ENCODE results near the gene MTX1. TPM values are rescaled to one million over a fixed set of nuclear protein-coding genes. Genes with fewer than 3 reads are reported as not detected.
A peak's percentile ranks its signal among the peaks of the same experiment; 100 is the strongest.
"Not testable (repeated sequence)": the region's sequence is repeated elsewhere in the genome, so short reads cannot be mapped to it uniquely, and the experiment has no call there.

Gene MTX1
- polyA plus RNA-seq, 2 donors, result 43.6 to 51.4 TPM

- WGBS, 2 donors, result 70% methylated on average over 7 of the region's 7 CpGs
- H3K4me3 ChIP-seq (ENCODE audit: low read depth in 1 of 2, low read length in 2 of 2); H3K27ac ChIP-seq (ENCODE audit: low read depth in 2 of 2, low read length in 1 of 2): not testable (repeated sequence)
These were observed 3.6 kb downstream of the MTX1 start for GRCh38 chr1:155212051-155212440.

GRCh38 chr1:155214702-155215101, 6.2 kb downstream of the MTX1 start:
- not testable (repeated sequence) for H3K27ac ChIP-seq (ENCODE audit: low read depth in 2 of 2, low read length in 1 of 2); H3K36me3 ChIP-seq (ENCODE audit: control insufficient read depth in 2 of 2, insufficient read depth in 2 of 2, low read length in 1 of 2); H3K27me3 ChIP-seq (ENCODE audit: control insufficient read depth in 1 of 2, insufficient read depth in 2 of 2, low read length in 2 of 2); H3K4me1 ChIP-seq (ENCODE audit: control insufficient read depth in 2 of 2, insufficient read depth in 2 of 2, low read length in 1 of 2); H3K9me3 ChIP-seq (ENCODE audit: control insufficient read depth in 2 of 2, insufficient read depth in 1 of 2, low read depth in 1 of 2, low read length in 1 of 2); H3K4me3 ChIP-seq (ENCODE audit: low read depth in 1 of 2, low read length in 2 of 2)
- 73 to 77% methylated on average over 6 to 9 of the region's 10 CpGs for WGBS, 2 donors

More at GRCh38 chr1:155212051-155212440, 3.6 kb downstream of the MTX1 start:
- H3K27me3 ChIP-seq (ENCODE audit: control insufficient read depth in 1 of 2, insufficient read depth in 2 of 2, low read length in 2 of 2); H3K36me3 ChIP-seq (ENCODE audit: control insufficient read depth in 2 of 2, insufficient read depth in 2 of 2, low read length in 1 of 2); H3K9me3 ChIP-seq (ENCODE audit: control insufficient read depth in 2 of 2, insufficient read depth in 1 of 2, low read depth in 1 of 2, low read length in 1 of 2); H3K4me1 ChIP-seq (ENCODE audit: control insufficient read depth in 2 of 2, insufficient read depth in 2 of 2, low read length in 1 of 2): not testable (repeated sequence)

- 44 to 53% methylated on average over 7 of the region's 7 CpGs for WGBS, 2 donors
These were observed 10.5 kb downstream of the MTX1 start for GRCh38 chr1:155218854-155219591.

GRCh38 chr1:155219592-155220031, 11.1 kb downstream of the MTX1 start:
- Histone ChIP-seq H3K36me3 (ENCODE audit: control insufficient read depth in 2 of 2, insufficient read depth in 2 of 2, low read length in 1 of 2) (peaks cover 0 to 4% of the 10 kb centered on the region in 2 donors), H3K27me3 (ENCODE audit: control insufficient read depth in 1 of 2, insufficient read depth in 2 of 2, low read length in 2 of 2) (no peaks in the 10 kb centered on the region), H3K4me3 (ENCODE audit: low read depth in 1 of 2, low read length in 2 of 2) (no peak overlapping the region), H3K9me3 (ENCODE audit: control insufficient read depth in 2 of 2, insufficient read depth in 1 of 2, low read depth in 1 of 2, low read length in 1 of 2) (no peaks in the 10 kb centered on the region), H3K27ac (ENCODE audit: low read depth in 2 of 2, low read length in 1 of 2) (peak overlapping the region; percentile 30 to 64), H3K4me1 (ENCODE audit: control insufficient read depth in 2 of 2, insufficient read depth in 2 of 2, low read length in 1 of 2) (peaks cover 3 to 5% of the 10 kb centered on the region in 2 donors)
- WGBS, 2 donors, result 0 to 8% methylated on average over 1 of the region's 1 CpG

More at GRCh38 chr1:155218854-155219591, 10.5 kb downstream of the MTX1 start:
- Histone ChIP-seq H3K27ac (ENCODE audit: low read depth in 2 of 2, low read length in 1 of 2) (peak overlapping the region; percentile 11 to 64), H3K4me1 (ENCODE audit: control insufficient read depth in 2 of 2, insufficient read depth in 2 of 2, low read length in 1 of 2) (peaks cover 3 to 5% of the 10 kb centered on the region in 2 donors), H3K27me3 (ENCODE audit: control insufficient read depth in 1 of 2, insufficient read depth in 2 of 2, low read length in 2 of 2) (no peaks in the 10 kb centered on the region), H3K9me3 (ENCODE audit: control insufficient read depth in 2 of 2, insufficient read depth in 1 of 2, low read depth in 1 of 2, low read length in 1 of 2) (no peaks in the 10 kb centered on the region), H3K36me3 (ENCODE audit: control insufficient read depth in 2 of 2, insufficient read depth in 2 of 2, low read length in 1 of 2) (peaks cover 0 to 4% of the 10 kb centered on the region in 2 donors), H3K4me3 (ENCODE audit: low read depth in 1 of 2, low read length in 2 of 2) (no peak overlapping the region)

- WGBS, 2 donors, result 77 to 80% methylated on average over 10 of the region's 10 CpGs
- H3K4me3 ChIP-seq (ENCODE audit: low read depth in 1 of 2, low read length in 2 of 2); H3K9me3 ChIP-seq (ENCODE audit: control insufficient read depth in 2 of 2, insufficient read depth in 1 of 2, low read depth in 1 of 2, low read length in 1 of 2); H3K36me3 ChIP-seq (ENCODE audit: control insufficient read depth in 2 of 2, insufficient read depth in 2 of 2, low read length in 1 of 2); H3K4me1 ChIP-seq (ENCODE audit: control insufficient read depth in 2 of 2, insufficient read depth in 2 of 2, low read length in 1 of 2); H3K27me3 ChIP-seq (ENCODE audit: control insufficient read depth in 1 of 2, insufficient read depth in 2 of 2, low read length in 2 of 2): not testable (repeated sequence)
- peak overlapping the region; percentile 30 to 55 for H3K27ac ChIP-seq (ENCODE audit: low read depth in 2 of 2, low read length in 1 of 2)
These were observed 11.9 kb downstream of the MTX1 start for GRCh38 chr1:155220211-155220965.

- Histone ChIP-seq H3K27me3 (ENCODE audit: control insufficient read depth in 1 of 2, insufficient read depth in 2 of 2, low read length in 2 of 2) (no peaks in the 10 kb centered on the region), H3K4me3 (ENCODE audit: low read depth in 1 of 2, low read length in 2 of 2) (no peak overlapping the region), H3K9me3 (ENCODE audit: control insufficient read depth in 2 of 2, insufficient read depth in 1 of 2, low read depth in 1 of 2, low read length in 1 of 2) (no peaks in the 10 kb centered on the region), H3K36me3 (ENCODE audit: control insufficient read depth in 2 of 2, insufficient read depth in 2 of 2, low read length in 1 of 2) (no peaks in the 10 kb centered on the region), H3K27ac (ENCODE audit: low read depth in 2 of 2, low read length in 1 of 2) (peak overlapping the region in 1 of 2 donors; percentile 20), H3K4me1 (ENCODE audit: control insufficient read depth in 2 of 2, insufficient read depth in 2 of 2, low read length in 1 of 2) (peaks cover 0 to 4% of the 10 kb centered on the region in 2 donors)
- 78 to 81% methylated on average over 7 of the region's 7 CpGs for WGBS, 2 donors
These were observed 14.6 kb downstream of the MTX1 start for GRCh38 chr1:155223047-155223446.

- WGBS, 2 donors, result 91 to 95% methylated on average over 8 of the region's 8 CpGs
- peak overlapping the region in 1 of 2 donors; percentile 58 for H3K27ac ChIP-seq (ENCODE audit: low read depth in 2 of 2, low read length in 1 of 2)
- not testable (repeated sequence) for H3K4me1 ChIP-seq (ENCODE audit: control insufficient read depth in 2 of 2, insufficient read depth in 2 of 2, low read length in 1 of 2); H3K36me3 ChIP-seq (ENCODE audit: control insufficient read depth in 2 of 2, insufficient read depth in 2 of 2, low read length in 1 of 2); H3K9me3 ChIP-seq (ENCODE audit: control insufficient read depth in 2 of 2, insufficient read depth in 1 of 2, low read depth in 1 of 2, low read length in 1 of 2); H3K27me3 ChIP-seq (ENCODE audit: control insufficient read depth in 1 of 2, insufficient read depth in 2 of 2, low read length in 2 of 2); H3K4me3 ChIP-seq (ENCODE audit: low read depth in 1 of 2, low read length in 2 of 2)
These were observed 16.9 kb downstream of the MTX1 start for GRCh38 chr1:155225404-155225759.

- no peaks in the 10 kb centered on the region for H3K9me3 ChIP-seq (ENCODE audit: control insufficient read depth in 2 of 2, insufficient read depth in 1 of 2, low read depth in 1 of 2, low read length in 1 of 2)
- H3K27me3 ChIP-seq (ENCODE audit: control insufficient read depth in 1 of 2, insufficient read depth in 2 of 2, low read length in 2 of 2), result no peaks in the 10 kb centered on the region
- H3K36me3 ChIP-seq (ENCODE audit: control insufficient read depth in 2 of 2, insufficient read depth in 2 of 2, low read length in 1 of 2), result no peaks in the 10 kb centered on the region
- WGBS, 2 donors, result 1% methylated on average over 7 of the region's 7 CpGs
- peaks cover 0 to 4% of the 10 kb centered on the region in 2 donors for H3K4me1 ChIP-seq (ENCODE audit: control insufficient read depth in 2 of 2, insufficient read depth in 2 of 2, low read length in 1 of 2)
- H3K27ac ChIP-seq (ENCODE audit: low read depth in 2 of 2, low read length in 1 of 2), result peak overlapping the region; percentile 74 to 77
- H3K4me3 ChIP-seq (ENCODE audit: low read depth in 1 of 2, low read length in 2 of 2), result peak overlapping the region; percentile 44 to 82
These were observed 17.9 kb downstream of the MTX1 start for GRCh38 chr1:155226188-155226909.

GRCh38 chr1:155226910-155227260, 18.4 kb downstream of the MTX1 start:
- Histone ChIP-seq H3K36me3 (ENCODE audit: control insufficient read depth in 2 of 2, insufficient read depth in 2 of 2, low read length in 1 of 2) (no peaks in the 10 kb centered on the region), H3K27me3 (ENCODE audit: control insufficient read depth in 1 of 2, insufficient read depth in 2 of 2, low read length in 2 of 2) (no peaks in the 10 kb centered on the region), H3K4me3 (ENCODE audit: low read depth in 1 of 2, low read length in 2 of 2) (peak overlapping the region; percentile 44 to 82), H3K27ac (ENCODE audit: low read depth in 2 of 2, low read length in 1 of 2) (peak overlapping the region; percentile 74 to 77), H3K9me3 (ENCODE audit: control insufficient read depth in 2 of 2, insufficient read depth in 1 of 2, low read depth in 1 of 2, low read length in 1 of 2) (no peaks in the 10 kb centered on the region), H3K4me1 (ENCODE audit: control insufficient read depth in 2 of 2, insufficient read depth in 2 of 2, low read length in 1 of 2) (peaks cover 0 to 4% of the 10 kb centered on the region in 2 donors)
- 0 to 1% methylated on average over 19 of the region's 19 CpGs for WGBS, 2 donors
